Peyer's patch (tissue), 4 donors: ENCODE data around the gene SNX24. TPM values are rescaled to one million over a fixed set of nuclear protein-coding genes. Genes with fewer than 3 reads are reported as not detected.

ENCODE experiments used
- DNase-seq, 3 donors: peaks; one replicate each; pipeline ENCODE4 v3.0.0-alpha.2; 2017 to 2019
- H3K27ac ChIP-seq, 4 donors: fragments of 200-600 bp; sonication (generic); one replicate each; pipeline ENCODE4 v1.5.1; 2016 to 2019
- H3K27me3 ChIP-seq, 2 donors: fragments of 200-600 bp; sonication (generic); one replicate each; pipeline ENCODE4 v1.5.1; 2019
- H3K36me3 ChIP-seq, 3 donors: fragments of 200-600 bp; sonication (generic); one replicate each; pipeline ENCODE4 v1.5.1; 2016 to 2019
- H3K4me1 ChIP-seq, 4 donors: fragments of 200-600 bp; sonication (generic); one replicate each; pipeline ENCODE4 v1.5.1; 2016 to 2019
- H3K4me3 ChIP-seq, 4 donors: fragments of 200-600 bp; sonication (generic); 1 replicate in 3 of 4; 2 replicates in 1 of 4; pipeline ENCODE4 v1.5.1; 2016 to 2019; ENCODE audit warnings: mild to moderate bottlenecking in 1 of 4
- H3K9me3 ChIP-seq, 4 donors: fragments of 200-600 bp; sonication (generic); one replicate each; pipeline ENCODE4 v1.5.1; 2016 to 2019; ENCODE audit warnings: mild to moderate bottlenecking in 1 of 4
- CTCF ChIP-seq, 6 experiments: fragments of 450-650 bp in 4 of 6; fragments of 200-600 bp in 2 of 6; sonication (generic) in 1 of 6; IDR thresholded peaks; one replicate each; pipeline ENCODE4 v1.5.1; 2017 to 2019; ENCODE audit warnings: antibody characterized with exemption in 6 of 6, mild to moderate bottlenecking in 3 of 6, moderate library complexity in 1 of 6
- POLR2A ChIP-seq, 2 donors: fragments of 450-650 bp; IDR thresholded peaks; one replicate each; pipeline ENCODE4 v1.5.1; 2017; ENCODE audit warnings: antibody characterized with exemption in 2 of 2, mild to moderate bottlenecking in 2 of 2, moderate library complexity in 2 of 2
- total RNA-seq, 4 donors: library from RNA; depleted of rRNA; stranded (reverse); fragments of >200 nt; gene quantifications; one replicate each; pipeline ENCODE4 v1.1.0, GENCODE V29; 2016

Gene SNX24
- total RNA-seq, 4 donors from 2014 or later, result 19.4 to 45.5 (median 29.3) TPM

GRCh38 chr5:122858451-122858850 lies 13.0 kb downstream of the SNX24 start:
- DNase-seq, result no peak
- H3K27me3 ChIP-seq, result no peaks in the 10 kb centered on the region
- H3K27ac ChIP-seq, result no peak overlapping the region
- H3K4me1 ChIP-seq, result no peaks in the 10 kb centered on the region
- no peaks in the 10 kb centered on the region for H3K36me3 ChIP-seq
- no peak overlapping the region for H3K4me3 ChIP-seq
- H3K9me3 ChIP-seq, result no peaks in the 10 kb centered on the region
- TF ChIP-seq CTCF (IDR thresholded peaks at IDR 0.05) (no peak), POLR2A (IDR thresholded peaks at IDR 0.05) (no peak)

- Histone ChIP-seq H3K4me1 (no peaks in the 10 kb centered on the region), H3K36me3 (no peaks in the 10 kb centered on the region)
- no peak for TF ChIP-seq POLR2A (IDR thresholded peaks at IDR 0.05)
- no peak for TF ChIP-seq CTCF (IDR thresholded peaks at IDR 0.05)
These were observed 17.8 kb downstream of the SNX24 start for GRCh38 chr5:122863240-122863639.

GRCh38 chr5:122863721-122864120 lies 18.3 kb downstream of the SNX24 start:
- TF ChIP-seq POLR2A (IDR thresholded peaks at IDR 0.05) (no peak), CTCF (IDR thresholded peaks at IDR 0.05) (no peak)
- Histone ChIP-seq H3K9me3 (no peaks in the 10 kb centered on the region), H3K4me3 (no peak overlapping the region), H3K27me3 (no peaks in the 10 kb centered on the region), H3K27ac (no peak overlapping the region), H3K4me1 (no peaks in the 10 kb centered on the region), H3K36me3 (no peaks in the 10 kb centered on the region)
- DNase-seq, result no peak

More at GRCh38 chr5:122863240-122863639, 17.8 kb downstream of the SNX24 start:
- Histone ChIP-seq H3K27ac (no peak overlapping the region), H3K4me3 (no peak overlapping the region), H3K9me3 (no peaks in the 10 kb centered on the region), H3K27me3 (no peaks in the 10 kb centered on the region)
- DNase-seq, result no peak

GRCh38 chr5:122864400-122864799 lies 19.0 kb downstream of the SNX24 start:
- DNase-seq, result no peak
- Histone ChIP-seq H3K9me3 (no peaks in the 10 kb centered on the region), H3K36me3 (no peaks in the 10 kb centered on the region), H3K27me3 (no peaks in the 10 kb centered on the region), H3K4me3 (no peak overlapping the region), H3K27ac (no peak overlapping the region), H3K4me1 (no peaks in the 10 kb centered on the region)
- no peak for TF ChIP-seq POLR2A (IDR thresholded peaks at IDR 0.05)
- no peak for TF ChIP-seq CTCF (IDR thresholded peaks at IDR 0.05)

GRCh38 chr5:122864842-122865241 lies 19.4 kb downstream of the SNX24 start:
- Histone ChIP-seq H3K27me3 (no peaks in the 10 kb centered on the region), H3K9me3 (no peaks in the 10 kb centered on the region), H3K4me1 (no peaks in the 10 kb centered on the region), H3K27ac (no peak overlapping the region), H3K36me3 (no peaks in the 10 kb centered on the region), H3K4me3 (no peak overlapping the region)
- no peak for TF ChIP-seq POLR2A (IDR thresholded peaks at IDR 0.05)
- no peak for TF ChIP-seq CTCF (IDR thresholded peaks at IDR 0.05)
- no peak for DNase-seq

GRCh38 chr5:122870219-122870856 lies 24.9 kb downstream of the SNX24 start:
- no peak for DNase-seq
- TF ChIP-seq POLR2A (IDR thresholded peaks at IDR 0.05) (no peak), CTCF (IDR thresholded peaks at IDR 0.05) (no peak)
- H3K4me1 ChIP-seq, result no peaks in the 10 kb centered on the region
- no peaks in the 10 kb centered on the region for H3K36me3 ChIP-seq
- no peaks in the 10 kb centered on the region for H3K27me3 ChIP-seq
- H3K4me3 ChIP-seq, result no peak overlapping the region
- H3K9me3 ChIP-seq, result no peaks in the 10 kb centered on the region
- no peak overlapping the region for H3K27ac ChIP-seq
